Stomach (tissue), 4 donors: ENCODE measurements around the gene SDK2.

Experiments used
- CTCF ChIP-seq, 7 experiments: fragments of 450-650 bp in 4 of 7; fragments of 200-600 bp in 3 of 7; sonication (generic) in 3 of 7; IDR thresholded peaks; one replicate each; pipeline ENCODE4 v1.5.1; 2016 to 2019; ENCODE audit warnings: antibody characterized with exemption in 7 of 7, control low read depth in 2 of 7, mild to moderate bottlenecking in 1 of 7
- EP300 ChIP-seq: sonication (generic); formaldehyde crosslinking; IDR thresholded peaks from one replicate; pipeline ENCODE4 v1.6.1; 2017; ENCODE audit warnings: antibody characterized with exemption
- POLR2A ChIP-seq, 4 donors: fragments of 450-650 bp; IDR thresholded peaks; one replicate each; pipeline ENCODE4 v1.6.1; 2016; ENCODE audit warnings: antibody characterized with exemption in 4 of 4, control low read depth in 2 of 4, mild to moderate bottlenecking in 1 of 4, moderate library complexity in 1 of 4
- POLR2AphosphoS5 ChIP-seq, 3 donors: sonication (generic); formaldehyde crosslinking; IDR thresholded peaks; one replicate each; pipeline ENCODE4 v1.6.1; 2016; ENCODE audit warnings: antibody characterized with exemption in 3 of 3

DNA sequence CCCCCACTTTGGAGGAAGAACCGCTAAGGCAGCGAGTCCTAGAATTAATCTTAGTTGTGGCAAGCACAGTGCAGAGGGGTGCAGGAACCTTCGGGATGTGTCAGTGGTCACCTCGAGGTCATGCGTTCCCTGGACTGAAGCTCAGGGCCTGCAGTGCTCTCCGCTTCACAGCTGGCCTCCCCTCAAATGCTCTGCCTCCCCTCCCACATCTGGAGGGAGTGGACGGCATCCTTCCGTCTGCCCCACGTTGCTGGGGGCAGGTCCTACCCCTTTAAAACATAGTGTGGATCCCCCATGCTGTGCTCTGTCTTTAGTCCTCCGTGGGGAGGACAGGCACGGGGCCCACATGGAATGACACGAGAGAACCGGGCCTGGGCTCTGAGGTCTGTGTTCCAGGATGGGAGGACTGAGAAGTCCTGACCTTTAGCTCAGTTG is 232.9 kb downstream of the SDK2 start:
- no peak for TF ChIP-seq CTCF (IDR thresholded peaks at IDR 0.05)
- no peak for TF ChIP-seq EP300
- no peak for TF ChIP-seq POLR2A (IDR thresholded peaks at IDR 0.05)
- no peak for TF ChIP-seq POLR2AphosphoS5 (IDR thresholded peaks at IDR 0.05)
